Panc1 (cell line): ENCODE data around the gene COP1. TPM values are rescaled to one million over a fixed set of nuclear protein-coding genes. Genes with fewer than 3 reads are reported as not detected.
"Not testable (repeated sequence)": the region's sequence is repeated elsewhere in the genome, so short reads cannot be mapped to it uniquely, and the experiment has no call there.

Source experiments
- ATAC-seq: fragments of 200-7000 bp; cut with Tn5 transposase; 2 replicates; pipeline ENCODE4 v1.9.1; 2020; ENCODE audit warnings: mild to moderate bottlenecking, moderate library complexity
- BruUV-seq: library from RNA; stranded (reverse); fragments of 400-500 nt; replicated peaks from 2 replicates; lab custom pipeline; 2021; lab: Mats Ljungman, UMichigan
- CTCF ChIA-PET: fragments of 300-600 bp; sonication (Branson Sonifier 250); formaldehyde crosslinking; loops from one replicate; lab custom pipeline; 2022; ENCODE audit warnings: antibody characterized with exemption; lab: Charles Lee
- POLR2A ChIA-PET: fragments of 300-600 bp; sonication (Branson Sonifier 250); formaldehyde crosslinking; loops from one replicate; lab custom pipeline; 2022; ENCODE audit warnings: antibody characterized with exemption; lab: Charles Lee
- DNase-seq: peaks from one replicate; pipeline ENCODE4 v3.0.0-alpha.2; 2010; ENCODE audit warnings: low read depth, low spot score
- H3K27ac ChIP-seq: 2 replicates; pipeline ENCODE4 v1.5.1; 2011; ENCODE audit warnings: mild to moderate bottlenecking, low read length, inconsistent platforms
- H3K27me3 ChIP-seq: fragments of 200-500 bp; sonication (Bioruptor generic); 2 replicates; pipeline ENCODE4 v1.6.0; 2014; ENCODE audit warnings: low read length, inconsistent platforms; ENCODE audit not compliant: control insufficient read depth, insufficient read depth
- H3K36me3 ChIP-seq: fragments of 200-500 bp; sonication (Bioruptor generic); 2 replicates; pipeline ENCODE4 v1.5.1; 2014; ENCODE audit warnings: inconsistent platforms, mild to moderate bottlenecking, low read length, moderate library complexity; ENCODE audit not compliant: control insufficient read depth, insufficient read depth
- H3K4me1 ChIP-seq: 2 replicates; pipeline ENCODE4 v1.5.1; 2011; ENCODE audit warnings: inconsistent platforms, mild to moderate bottlenecking, low read length, moderate library complexity; ENCODE audit not compliant: control insufficient read depth, insufficient read depth
- H3K4me3 ChIP-seq, 2 experiments: 2 replicates each; pipeline ENCODE4 v1.5.1; 2011 to 2012; ENCODE audit warnings: low read depth in 2 of 2, low read length in 2 of 2, mild to moderate bottlenecking in 2 of 2, inconsistent platforms in 1 of 2, moderate library complexity in 1 of 2
- H3K9me3 ChIP-seq: fragments of 200-500 bp; sonication (Bioruptor generic); 2 replicates; pipeline ENCODE4 v1.5.1; 2014; ENCODE audit warnings: low read depth, mild to moderate bottlenecking, inconsistent platforms, low read length, moderate library complexity; ENCODE audit not compliant: control insufficient read depth, insufficient read depth
- POLR2AphosphoS5 ChIP-seq: IDR thresholded peaks from 2 replicates; pipeline ENCODE4 v1.6.1; 2012; ENCODE audit warnings: mild to moderate bottlenecking, low read depth, low read length, moderate library complexity
- SIN3A ChIP-seq: IDR thresholded peaks from 2 replicates; pipeline ENCODE4 v1.6.1; 2012; ENCODE audit warnings: low read depth, mild to moderate bottlenecking, low read length, moderate library complexity, borderline replicate concordance; ENCODE audit not compliant: insufficient read depth
- TCF7L2 ChIP-seq: IDR thresholded peaks from 2 replicates; pipeline ENCODE4 v1.6.1; 2011; ENCODE audit warnings: mild to moderate bottlenecking, low read depth, low read length, inconsistent platforms
- in situ Hi-C: cut with HindIII; loops from 2 replicates; pipeline ENCODE4 v1.10.0; 2016; ENCODE audit warnings: low sequenced_read_pairs, low pct_unique_long_range_greater_than_20kb
- intact Hi-C: fragments of 100-400 bp; cut with micrococcal nuclease; formaldehyde crosslinking; loops from one replicate; pipeline ENCODE4 v1.10.0; 2022; ENCODE audit not compliant: unreplicated experiment
- total RNA-seq: library from RNA; stranded (reverse); gene quantifications from one replicate; pipeline ENCODE4 v1.2.1, GENCODE V29; 2021; ENCODE audit not compliant: unreplicated experiment
- TF ChIP-seq, protein P1 (sequence below): fragments of 450-650 bp; IDR thresholded peaks from 2 replicates; pipeline ENCODE4 v1.5.1; 2017; ENCODE audit warnings: mild to moderate bottlenecking
- TF ChIP-seq, protein P2 (sequence below), 2 experiments: IDR thresholded peaks; 2 replicates each; pipeline ENCODE4 v1.6.1; 2011 to 2012; ENCODE audit warnings: low read depth in 2 of 2, control low read depth in 1 of 2, low read length in 1 of 2, mild to moderate bottlenecking in 1 of 2, moderate library complexity in 1 of 2; ENCODE audit not compliant: insufficient read depth in 1 of 2

COP1 gene
- total RNA-seq, 1 experiment from 2014 or later, result 36.5 TPM

DNA sequence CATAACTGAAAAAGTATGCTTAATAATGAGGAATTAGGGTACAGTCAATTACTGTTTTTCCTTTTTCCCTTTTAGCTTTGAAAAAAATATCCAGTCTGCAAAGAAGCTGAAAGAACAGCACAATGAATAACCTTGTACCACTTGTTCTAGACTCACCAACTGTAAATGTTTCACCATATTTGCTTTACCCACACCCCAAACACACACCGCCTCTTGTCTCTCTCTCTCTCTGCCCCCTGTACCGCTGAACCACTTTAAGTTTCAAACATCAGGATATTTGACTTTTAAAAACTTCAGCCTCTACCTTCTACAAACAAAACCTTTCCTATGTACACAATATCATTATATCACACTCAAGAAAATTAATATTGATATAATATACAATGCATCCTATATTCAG is 197.1 kb downstream of the COP1 start:
- Histone ChIP-seq H3K27ac (no peak overlapping the region), H3K4me3 (no peak overlapping the region), H3K4me1 (no peaks in the 10 kb centered on the region), H3K9me3 (no peaks in the 10 kb centered on the region), H3K36me3 (no peaks in the 10 kb centered on the region; the same call in 1 of the 2 replicates), H3K27me3 (no peaks in the 10 kb centered on the region)
- CTCF ChIA-PET, result no interaction called here
- no TSS peak for BruUV-seq
- intact Hi-C loops (no loop called here), in situ Hi-C loops (no loop called here)
- DNase-seq (no peak), ATAC-seq (no peak)
- POLR2A ChIA-PET, result no interaction called here
- no peak for TF ChIP-seq SIN3A
- no peak for TF ChIP-seq TCF7L2
- TF ChIP-seq POLR2AphosphoS5, result no peak
- TF ChIP-seq, protein P1, sequence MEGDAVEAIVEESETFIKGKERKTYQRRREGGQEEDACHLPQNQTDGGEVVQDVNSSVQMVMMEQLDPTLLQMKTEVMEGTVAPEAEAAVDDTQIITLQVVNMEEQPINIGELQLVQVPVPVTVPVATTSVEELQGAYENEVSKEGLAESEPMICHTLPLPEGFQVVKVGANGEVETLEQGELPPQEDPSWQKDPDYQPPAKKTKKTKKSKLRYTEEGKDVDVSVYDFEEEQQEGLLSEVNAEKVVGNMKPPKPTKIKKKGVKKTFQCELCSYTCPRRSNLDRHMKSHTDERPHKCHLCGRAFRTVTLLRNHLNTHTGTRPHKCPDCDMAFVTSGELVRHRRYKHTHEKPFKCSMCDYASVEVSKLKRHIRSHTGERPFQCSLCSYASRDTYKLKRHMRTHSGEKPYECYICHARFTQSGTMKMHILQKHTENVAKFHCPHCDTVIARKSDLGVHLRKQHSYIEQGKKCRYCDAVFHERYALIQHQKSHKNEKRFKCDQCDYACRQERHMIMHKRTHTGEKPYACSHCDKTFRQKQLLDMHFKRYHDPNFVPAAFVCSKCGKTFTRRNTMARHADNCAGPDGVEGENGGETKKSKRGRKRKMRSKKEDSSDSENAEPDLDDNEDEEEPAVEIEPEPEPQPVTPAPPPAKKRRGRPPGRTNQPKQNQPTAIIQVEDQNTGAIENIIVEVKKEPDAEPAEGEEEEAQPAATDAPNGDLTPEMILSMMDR, result no peak
- TF ChIP-seq, protein P2, sequence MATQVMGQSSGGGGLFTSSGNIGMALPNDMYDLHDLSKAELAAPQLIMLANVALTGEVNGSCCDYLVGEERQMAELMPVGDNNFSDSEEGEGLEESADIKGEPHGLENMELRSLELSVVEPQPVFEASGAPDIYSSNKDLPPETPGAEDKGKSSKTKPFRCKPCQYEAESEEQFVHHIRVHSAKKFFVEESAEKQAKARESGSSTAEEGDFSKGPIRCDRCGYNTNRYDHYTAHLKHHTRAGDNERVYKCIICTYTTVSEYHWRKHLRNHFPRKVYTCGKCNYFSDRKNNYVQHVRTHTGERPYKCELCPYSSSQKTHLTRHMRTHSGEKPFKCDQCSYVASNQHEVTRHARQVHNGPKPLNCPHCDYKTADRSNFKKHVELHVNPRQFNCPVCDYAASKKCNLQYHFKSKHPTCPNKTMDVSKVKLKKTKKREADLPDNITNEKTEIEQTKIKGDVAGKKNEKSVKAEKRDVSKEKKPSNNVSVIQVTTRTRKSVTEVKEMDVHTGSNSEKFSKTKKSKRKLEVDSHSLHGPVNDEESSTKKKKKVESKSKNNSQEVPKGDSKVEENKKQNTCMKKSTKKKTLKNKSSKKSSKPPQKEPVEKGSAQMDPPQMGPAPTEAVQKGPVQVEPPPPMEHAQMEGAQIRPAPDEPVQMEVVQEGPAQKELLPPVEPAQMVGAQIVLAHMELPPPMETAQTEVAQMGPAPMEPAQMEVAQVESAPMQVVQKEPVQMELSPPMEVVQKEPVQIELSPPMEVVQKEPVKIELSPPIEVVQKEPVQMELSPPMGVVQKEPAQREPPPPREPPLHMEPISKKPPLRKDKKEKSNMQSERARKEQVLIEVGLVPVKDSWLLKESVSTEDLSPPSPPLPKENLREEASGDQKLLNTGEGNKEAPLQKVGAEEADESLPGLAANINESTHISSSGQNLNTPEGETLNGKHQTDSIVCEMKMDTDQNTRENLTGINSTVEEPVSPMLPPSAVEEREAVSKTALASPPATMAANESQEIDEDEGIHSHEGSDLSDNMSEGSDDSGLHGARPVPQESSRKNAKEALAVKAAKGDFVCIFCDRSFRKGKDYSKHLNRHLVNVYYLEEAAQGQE (IDR thresholded peaks at IDR 0.05; ENCODE audit: insufficient read depth in 1 of 2, low read depth in 2 of 2, low read length in 1 of 2), result no peak

DNA sequence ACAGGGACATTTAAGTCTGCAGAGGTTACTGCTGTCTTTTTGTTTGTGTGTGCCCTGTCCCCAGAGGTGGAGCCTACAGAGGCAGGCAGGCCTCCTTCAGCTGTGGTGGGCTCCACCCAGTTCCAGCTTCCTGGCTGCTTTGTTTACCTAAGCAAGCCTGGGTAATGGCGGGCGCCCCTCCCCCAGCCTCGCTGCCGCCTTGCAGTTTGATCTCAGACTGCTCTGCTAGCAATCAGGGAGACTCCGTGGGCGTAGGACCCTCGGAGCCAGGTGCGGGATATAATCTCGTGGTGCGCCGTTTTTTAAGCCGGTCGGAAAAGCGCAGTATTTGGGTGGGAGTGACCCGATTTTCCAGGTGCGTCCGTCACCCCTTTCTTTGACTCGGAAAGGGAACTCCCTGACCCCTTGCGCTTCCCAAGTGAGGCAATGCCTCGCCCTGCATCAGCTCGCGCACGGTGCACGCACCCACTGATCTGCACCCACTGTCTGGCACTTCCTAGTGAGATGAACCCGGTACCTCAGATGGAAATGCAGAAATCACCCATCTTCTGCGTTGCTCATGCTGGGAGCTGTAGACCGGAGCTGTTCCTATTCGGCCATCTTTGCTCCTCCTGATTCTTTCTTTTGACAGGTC is 199.2 kb downstream of the COP1 start:
- CTCF ChIA-PET, H3K27ac ChIP-seq, POLR2A ChIA-PET, intact Hi-C loops, in situ Hi-C loops, H3K9me3 ChIP-seq, H3K36me3 ChIP-seq, ATAC-seq, BruUV-seq, H3K27me3 ChIP-seq, H3K4me3 ChIP-seq, DNase-seq, H3K4me1 ChIP-seq: not testable (repeated sequence)

DNA sequence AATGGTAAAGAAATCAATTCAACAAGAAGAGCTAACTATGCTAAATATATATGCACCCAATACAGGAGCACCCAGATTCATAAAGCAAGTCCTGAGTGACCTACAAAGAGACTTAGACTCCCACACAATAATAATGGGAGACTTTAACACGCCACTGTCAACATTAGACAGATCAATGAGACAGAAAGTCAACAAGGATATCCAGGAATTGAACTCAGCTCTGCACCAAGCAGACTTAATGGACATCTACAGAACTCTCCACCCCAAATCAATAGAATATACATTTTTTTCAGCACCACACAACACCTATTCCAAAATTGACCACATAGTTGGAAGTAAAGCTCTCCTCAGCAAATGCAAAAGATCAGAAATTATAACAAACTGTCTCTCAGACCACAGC is 212.4 kb downstream of the COP1 start:
- DNase-seq, H3K27ac ChIP-seq, H3K4me3 ChIP-seq, CTCF ChIA-PET, H3K4me1 ChIP-seq, BruUV-seq, H3K27me3 ChIP-seq, in situ Hi-C loops, intact Hi-C loops, H3K9me3 ChIP-seq, POLR2A ChIA-PET, ATAC-seq, H3K36me3 ChIP-seq: not testable (repeated sequence)

DNA sequence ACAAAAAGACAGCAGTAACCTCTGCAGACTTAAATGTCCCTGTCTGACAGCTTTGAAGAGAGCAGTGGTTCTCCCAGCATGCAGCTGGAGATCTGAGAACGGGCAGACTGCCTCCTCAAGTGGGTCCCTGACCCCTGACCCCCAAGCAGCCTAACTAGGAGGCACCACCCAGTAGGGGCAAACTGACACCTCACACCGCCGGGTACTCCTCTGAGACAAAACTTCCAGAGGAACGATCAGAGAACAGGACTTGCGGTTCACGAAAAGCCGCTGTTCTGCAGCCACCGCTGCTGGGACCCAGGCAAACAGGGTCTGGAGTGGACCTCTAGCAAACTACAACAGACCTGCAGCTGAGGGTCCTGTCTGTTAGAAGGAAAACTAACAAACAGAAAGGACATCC is 214.3 kb downstream of the COP1 start:
- POLR2A ChIA-PET, DNase-seq, in situ Hi-C loops, H3K4me1 ChIP-seq, H3K4me3 ChIP-seq, H3K27me3 ChIP-seq, H3K9me3 ChIP-seq, intact Hi-C loops, ATAC-seq, BruUV-seq, CTCF ChIA-PET, H3K36me3 ChIP-seq, H3K27ac ChIP-seq: not testable (repeated sequence)

DNA sequence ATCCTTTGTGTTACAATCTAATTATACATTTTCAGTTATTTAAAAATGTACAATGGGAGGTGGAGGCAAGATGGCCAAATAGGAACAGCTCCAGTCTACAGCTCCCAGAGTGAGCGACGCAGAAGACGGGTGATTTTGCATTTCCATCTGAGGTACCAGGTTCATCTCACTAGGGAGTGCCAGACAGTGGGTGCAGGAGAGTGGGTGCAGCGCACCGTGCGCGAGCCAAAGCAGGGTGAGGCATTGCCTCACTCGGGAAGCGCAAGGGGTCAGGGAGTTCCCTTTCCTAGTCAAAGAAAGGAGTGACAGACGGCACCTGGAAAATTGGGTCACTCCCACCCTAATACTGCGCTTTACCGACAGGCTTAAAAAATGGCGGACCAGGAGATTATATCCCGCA is 214.9 kb downstream of the COP1 start:
- BruUV-seq, H3K4me3 ChIP-seq, H3K27ac ChIP-seq, H3K9me3 ChIP-seq, CTCF ChIA-PET, intact Hi-C loops, POLR2A ChIA-PET, in situ Hi-C loops, H3K4me1 ChIP-seq, H3K36me3 ChIP-seq, DNase-seq, ATAC-seq, H3K27me3 ChIP-seq: not testable (repeated sequence)
